GM18498 (cell line): ENCODE measurements around the gene PYURF.

Experiments
- ATAC-seq: cut with Tn5 transposase; IDR thresholded peaks from one replicate; pipeline ENCODE4 v1.9.1; 2021; ENCODE audit warnings: mild to moderate bottlenecking, moderate library complexity; ENCODE audit not compliant: unreplicated experiment

PYURF gene

GRCh38 chr4:88514557-88515511 is 8.7 kb downstream of the PYURF start:
- no peak for ATAC-seq

- ATAC-seq: no peak
Measured at GRCh38 chr4:88511236-88511635, 12.3 kb downstream of the PYURF start.

- ATAC-seq: no peak
Measured at GRCh38 chr4:88503344-88503743, 20.2 kb downstream of the PYURF start.

- no peak for ATAC-seq
Measured at GRCh38 chr4:88497859-88498409, 25.6 kb downstream of the PYURF start.

GRCh38 chr4:88489100-88489761 is 34.3 kb downstream of the PYURF start:
- no peak for ATAC-seq

GRCh38 chr4:88481537-88481936 is 42.0 kb downstream of the PYURF start:
- no peak for ATAC-seq

- ATAC-seq: no peak
Measured at GRCh38 chr4:88478247-88478646, 45.3 kb downstream of the PYURF start.

- ATAC-seq: no peak
Measured at GRCh38 chr4:88477229-88477860, 46.2 kb downstream of the PYURF start.
